WTC11 (cell line): Measurements from ENCODE around the gene PBRM1. TPM values are rescaled to one million over a fixed set of nuclear protein-coding genes. Genes with fewer than 3 reads are reported as not detected.

ENCODE experiments used
- ATAC-seq: fragments of 200-7000 bp; cut with Tn5 transposase; 2 replicates; pipeline ENCODE4 v1.10.0; 2021; ENCODE audit warnings: mild to moderate bottlenecking, moderate library complexity
- CTCF ChIA-PET: fragments of 300-600 bp; sonication (Branson Sonifier 250); formaldehyde crosslinking; loops from one replicate; lab custom pipeline; 2021; ENCODE audit warnings: antibody characterized with exemption; lab: Charles Lee
- POLR2A ChIA-PET: fragments of 350-600 bp; sonication (Branson Sonifier 250); formaldehyde crosslinking; loops from one replicate; lab custom pipeline; 2021; ENCODE audit warnings: antibody characterized with exemption; lab: Charles Lee
- DNase-seq: peaks from one replicate; pipeline ENCODE4 v3.0.0; 2021; ENCODE audit warnings: low spot score
- H3K27ac Mint-ChIP-seq: 2 replicates; pipeline ENCODE4 v1.8.0; 2021; ENCODE audit warnings: mixed read lengths
- H3K27me3 Mint-ChIP-seq: 2 replicates; pipeline ENCODE4 v1.8.0; 2021; ENCODE audit warnings: low read depth, mild to moderate bottlenecking, moderate library complexity, mixed read lengths
- H3K36me3 Mint-ChIP-seq: 2 replicates; pipeline ENCODE4 v1.8.0; 2021; ENCODE audit warnings: mixed read lengths
- H3K4me1 Mint-ChIP-seq: 2 replicates; pipeline ENCODE4 v1.8.0; 2022; ENCODE audit warnings: mixed read lengths
- H3K4me3 Mint-ChIP-seq: 2 replicates; pipeline ENCODE4 v1.8.0; 2021; ENCODE audit warnings: mild to moderate bottlenecking, moderate library complexity, mixed read lengths
- H3K9me3 Mint-ChIP-seq: 2 replicates; pipeline ENCODE4 v1.8.0; 2021; ENCODE audit warnings: mixed read lengths
- ATF2 ChIP-seq: sonication (generic); formaldehyde crosslinking; IDR thresholded peaks from 2 replicates; pipeline ENCODE4 v1.8.1; 2022; ENCODE audit warnings: low read depth, missing genetic modification reagents, borderline replicate concordance
- ATF3 ChIP-seq: sonication (generic); formaldehyde crosslinking; conservative IDR thresholded peaks from 2 replicates; pipeline ENCODE4 v1.8.1; 2022; ENCODE audit warnings: mild to moderate bottlenecking, missing genetic modification reagents
- ETV6 ChIP-seq: sonication (generic); formaldehyde crosslinking; IDR thresholded peaks from 2 replicates; pipeline ENCODE4 v1.8.1; 2022; ENCODE audit warnings: mild to moderate bottlenecking, missing genetic modification reagents
- JAZF1 ChIP-seq: fragments of 250-450 bp; sonication (Bioruptor Pico); IDR thresholded peaks from 2 replicates; pipeline ENCODE4 v1.9.0; 2021; ENCODE audit warnings: moderate library complexity, mild to moderate bottlenecking, inconsistent platforms
- KAT7 ChIP-seq: sonication (generic); formaldehyde crosslinking; IDR thresholded peaks from 2 replicates; pipeline ENCODE4 v1.8.1; 2023; ENCODE audit warnings: missing genetic modification reagents, mild to moderate bottlenecking, borderline replicate concordance
- MLX ChIP-seq: sonication (generic); formaldehyde crosslinking; IDR thresholded peaks from 2 replicates; pipeline ENCODE4 v1.8.1; 2023; ENCODE audit warnings: mild to moderate bottlenecking, missing genetic modification reagents, moderate library complexity
- NFE2L1 ChIP-seq: sonication (generic); formaldehyde crosslinking; IDR thresholded peaks from 2 replicates; pipeline ENCODE4 v1.8.1; 2023; ENCODE audit warnings: missing genetic modification reagents
- NR2C2 ChIP-seq: sonication (generic); formaldehyde crosslinking; IDR thresholded peaks from 2 replicates; pipeline ENCODE4 v1.8.0; 2022; ENCODE audit warnings: mild to moderate bottlenecking, missing genetic modification reagents
- OVOL2 ChIP-seq: fragments of 250-450 bp; sonication (Bioruptor Pico); IDR thresholded peaks from 2 replicates; pipeline ENCODE4 v1.9.0; 2021; ENCODE audit warnings: mild to moderate bottlenecking, borderline replicate concordance
- PRRX2 ChIP-seq: fragments of 250-450 bp; sonication (Bioruptor Pico); IDR thresholded peaks from 2 replicates; pipeline ENCODE4 v1.8.0; 2021; ENCODE audit warnings: mild to moderate bottlenecking
- SOX15 ChIP-seq: fragments of 250-450 bp; sonication (Bioruptor Pico); IDR thresholded peaks from 2 replicates; pipeline ENCODE4 v1.9.0; 2021; ENCODE audit warnings: mild to moderate bottlenecking
- USF2 ChIP-seq: sonication (generic); formaldehyde crosslinking; IDR thresholded peaks from 2 replicates; pipeline ENCODE4 v1.8.1; 2023; ENCODE audit warnings: mild to moderate bottlenecking, missing genetic modification reagents, moderate library complexity
- ZMAT4 ChIP-seq: fragments of 250-450 bp; sonication (Bioruptor Pico); IDR thresholded peaks from 2 replicates; pipeline ENCODE4 v1.9.0; 2021; ENCODE audit warnings: mild to moderate bottlenecking
- ZNF396 ChIP-seq: fragments of 250-450 bp; sonication (Bioruptor Pico); IDR thresholded peaks from 2 replicates; pipeline ENCODE4 v1.8.0; 2021; ENCODE audit warnings: mild to moderate bottlenecking, moderate library complexity, borderline replicate concordance
- ZNF671 ChIP-seq: fragments of 250-450 bp; sonication (Bioruptor Pico); IDR thresholded peaks from 2 replicates; pipeline ENCODE4 v1.8.0; 2021; ENCODE audit warnings: mild to moderate bottlenecking
- total RNA-seq: library from RNA; stranded (reverse); gene quantifications from 3 replicates; pipeline ENCODE4 v1.2.3, GENCODE V29; 2021
- TF ChIP-seq, protein P1 (sequence below): sonication (generic); formaldehyde crosslinking; IDR thresholded peaks from 2 replicates; pipeline ENCODE4 v1.8.0; 2022; ENCODE audit warnings: mild to moderate bottlenecking, missing genetic modification reagents
- TF ChIP-seq, protein P2 (sequence below): sonication (generic); formaldehyde crosslinking; IDR thresholded peaks from 2 replicates; pipeline ENCODE4 v1.8.0; 2023; ENCODE audit warnings: missing genetic modification reagents
- TF ChIP-seq, protein P3 (sequence below): fragments of 250-450 bp; sonication (Bioruptor Pico); IDR thresholded peaks from 2 replicates; pipeline ENCODE4 v1.9.0; 2021; ENCODE audit warnings: mild to moderate bottlenecking

PBRM1 gene
- total RNA-seq, 1 experiment from 2014 or later, result 48.8 TPM

DNA sequence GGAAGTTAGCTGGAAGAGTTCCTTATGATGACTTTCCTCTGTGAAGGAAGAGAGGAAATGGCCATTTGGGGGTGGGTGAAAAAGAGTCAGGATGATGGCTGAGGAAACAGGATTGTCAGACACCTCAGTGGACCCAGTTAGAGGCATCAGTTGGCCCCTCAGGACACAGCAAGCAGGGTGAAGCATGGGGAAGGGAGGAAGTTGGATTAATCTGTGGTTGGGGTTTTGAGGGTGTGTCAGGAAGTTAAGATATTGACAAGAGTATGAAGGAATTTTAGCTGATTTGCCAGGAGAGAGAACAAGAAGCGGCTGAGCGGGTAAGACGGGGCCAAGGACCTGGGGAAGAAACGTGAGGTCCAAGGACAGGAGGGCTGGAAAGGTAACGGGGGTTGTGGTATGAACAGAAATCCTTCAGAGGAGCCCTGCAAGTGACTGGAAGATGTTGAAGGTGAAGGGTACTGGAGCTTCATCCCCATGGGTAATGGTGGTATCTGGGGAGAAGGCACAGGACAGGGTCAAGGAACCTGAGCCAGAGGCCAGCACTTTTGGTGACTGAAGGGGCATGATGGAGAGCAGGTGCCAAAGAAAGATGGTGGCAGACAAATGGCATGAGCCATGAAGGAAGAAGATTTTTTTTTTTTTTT, 146.6 kb downstream of the PBRM1 start:
- no peaks in the 10 kb centered on the region for H3K27me3 Mint-ChIP-seq
- POLR2A ChIA-PET, result interaction anchor here (0.7 kb wide), 1 partner anchor 475 kb away, joined by 4 read pairs; no protein-coding TSS in a partner anchor
- H3K27ac Mint-ChIP-seq, result peak overlapping the region; percentile 26; the same call in 1 of the 2 replicates
- ATAC-seq (no peak), DNase-seq (no peak)
- H3K4me1 Mint-ChIP-seq, result peaks cover 43% of the 10 kb centered on the region
- no peak for TF ChIP-seq ATF2
- TF ChIP-seq ZNF396 (CRISPR knock-in tag), result no peak
- no peak for TF ChIP-seq MLX
- no peak for TF ChIP-seq ATF3
- TF ChIP-seq, protein P1, sequence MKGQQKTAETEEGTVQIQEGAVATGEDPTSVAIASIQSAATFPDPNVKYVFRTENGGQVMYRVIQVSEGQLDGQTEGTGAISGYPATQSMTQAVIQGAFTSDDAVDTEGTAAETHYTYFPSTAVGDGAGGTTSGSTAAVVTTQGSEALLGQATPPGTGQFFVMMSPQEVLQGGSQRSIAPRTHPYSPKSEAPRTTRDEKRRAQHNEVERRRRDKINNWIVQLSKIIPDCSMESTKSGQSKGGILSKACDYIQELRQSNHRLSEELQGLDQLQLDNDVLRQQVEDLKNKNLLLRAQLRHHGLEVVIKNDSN (CRISPR knock-in tag), result no peak
- TF ChIP-seq, protein P2, sequence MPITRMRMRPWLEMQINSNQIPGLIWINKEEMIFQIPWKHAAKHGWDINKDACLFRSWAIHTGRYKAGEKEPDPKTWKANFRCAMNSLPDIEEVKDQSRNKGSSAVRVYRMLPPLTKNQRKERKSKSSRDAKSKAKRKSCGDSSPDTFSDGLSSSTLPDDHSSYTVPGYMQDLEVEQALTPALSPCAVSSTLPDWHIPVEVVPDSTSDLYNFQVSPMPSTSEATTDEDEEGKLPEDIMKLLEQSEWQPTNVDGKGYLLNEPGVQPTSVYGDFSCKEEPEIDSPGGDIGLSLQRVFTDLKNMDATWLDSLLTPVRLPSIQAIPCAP (CRISPR knock-in tag), result no peak
- TF ChIP-seq ZNF671 (CRISPR knock-in tag), result no peak
- TF ChIP-seq SOX15, result no peak
- TF ChIP-seq ETV6 (CRISPR knock-in tag), result no peak
- TF ChIP-seq NFE2L1 (CRISPR knock-in tag), result no peak
- TF ChIP-seq OVOL2 (CRISPR knock-in tag), result no peak
- TF ChIP-seq NR2C2 (CRISPR knock-in tag), result no peak
- no peak for TF ChIP-seq USF2 (CRISPR knock-in tag)
- TF ChIP-seq KAT7 (CRISPR knock-in tag), result no peak
- TF ChIP-seq, protein P3, sequence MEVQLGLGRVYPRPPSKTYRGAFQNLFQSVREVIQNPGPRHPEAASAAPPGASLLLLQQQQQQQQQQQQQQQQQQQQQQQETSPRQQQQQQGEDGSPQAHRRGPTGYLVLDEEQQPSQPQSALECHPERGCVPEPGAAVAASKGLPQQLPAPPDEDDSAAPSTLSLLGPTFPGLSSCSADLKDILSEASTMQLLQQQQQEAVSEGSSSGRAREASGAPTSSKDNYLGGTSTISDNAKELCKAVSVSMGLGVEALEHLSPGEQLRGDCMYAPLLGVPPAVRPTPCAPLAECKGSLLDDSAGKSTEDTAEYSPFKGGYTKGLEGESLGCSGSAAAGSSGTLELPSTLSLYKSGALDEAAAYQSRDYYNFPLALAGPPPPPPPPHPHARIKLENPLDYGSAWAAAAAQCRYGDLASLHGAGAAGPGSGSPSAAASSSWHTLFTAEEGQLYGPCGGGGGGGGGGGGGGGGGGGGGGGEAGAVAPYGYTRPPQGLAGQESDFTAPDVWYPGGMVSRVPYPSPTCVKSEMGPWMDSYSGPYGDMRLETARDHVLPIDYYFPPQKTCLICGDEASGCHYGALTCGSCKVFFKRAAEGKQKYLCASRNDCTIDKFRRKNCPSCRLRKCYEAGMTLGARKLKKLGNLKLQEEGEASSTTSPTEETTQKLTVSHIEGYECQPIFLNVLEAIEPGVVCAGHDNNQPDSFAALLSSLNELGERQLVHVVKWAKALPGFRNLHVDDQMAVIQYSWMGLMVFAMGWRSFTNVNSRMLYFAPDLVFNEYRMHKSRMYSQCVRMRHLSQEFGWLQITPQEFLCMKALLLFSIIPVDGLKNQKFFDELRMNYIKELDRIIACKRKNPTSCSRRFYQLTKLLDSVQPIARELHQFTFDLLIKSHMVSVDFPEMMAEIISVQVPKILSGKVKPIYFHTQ (CRISPR knock-in tag), result no peak
- TF ChIP-seq PRRX2 (CRISPR knock-in tag), result no peak
- TF ChIP-seq ZMAT4 (CRISPR knock-in tag), result no peak
- TF ChIP-seq JAZF1 (CRISPR knock-in tag), result no peak
- H3K36me3 Mint-ChIP-seq, result peaks cover 19% of the 10 kb centered on the region
- no peaks in the 10 kb centered on the region for H3K9me3 Mint-ChIP-seq
- H3K4me3 Mint-ChIP-seq, result no peak overlapping the region
- CTCF ChIA-PET, result no interaction called here
